Activated CD4-positive, alpha-beta T cell treated with anti-CD3 and anti-CD28 coated beads for 24 hours (primary cell): ENCODE results near the gene AGBL1.

Experiments used
- DNase-seq, 2 donors: peaks; one replicate each; pipeline ENCODE4 v3.0.0-alpha.2; 2020; ENCODE audit warnings: low read depth in 2 of 2

AGBL1 gene

DNA sequence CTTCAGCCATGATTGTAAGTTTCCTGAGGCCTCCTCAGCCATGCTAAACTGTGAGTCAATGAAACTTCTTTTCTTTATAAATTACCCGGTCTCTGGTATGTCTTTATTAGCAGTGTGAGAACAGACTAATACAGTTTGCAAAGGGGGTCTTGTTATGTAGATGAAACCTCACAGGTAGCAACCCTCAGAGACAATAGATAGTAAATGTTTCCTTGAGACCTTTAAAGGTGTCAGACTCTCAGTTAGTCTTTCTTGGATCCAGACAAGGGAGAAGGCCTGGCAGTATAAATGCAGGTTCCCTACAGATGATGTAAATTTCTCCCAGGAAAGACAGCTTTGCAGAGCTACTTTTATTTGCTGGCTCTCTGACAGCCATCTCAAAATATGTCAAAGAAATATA lies 510.8 kb downstream of the AGBL1 start:
- no peak for DNase-seq

DNA sequence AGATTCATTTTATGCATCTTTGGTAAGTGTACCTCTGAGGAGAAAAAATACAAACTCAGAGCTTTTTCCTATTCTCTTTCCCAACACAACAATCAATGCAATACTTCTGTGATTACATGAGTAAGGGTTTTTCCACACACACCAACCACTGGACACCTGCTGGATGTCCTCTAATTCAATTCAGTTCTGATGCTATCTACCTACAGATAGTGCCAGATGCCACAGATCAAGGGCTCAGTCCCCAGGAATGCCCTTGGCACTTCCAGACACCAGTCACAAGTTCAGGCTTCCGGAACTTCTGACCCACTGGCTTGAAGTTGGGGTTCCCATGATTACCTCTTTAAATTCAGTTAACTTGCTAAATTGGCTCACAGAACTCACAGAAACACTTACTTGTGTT lies 511.5 kb downstream of the AGBL1 start:
- no peak for DNase-seq

DNA sequence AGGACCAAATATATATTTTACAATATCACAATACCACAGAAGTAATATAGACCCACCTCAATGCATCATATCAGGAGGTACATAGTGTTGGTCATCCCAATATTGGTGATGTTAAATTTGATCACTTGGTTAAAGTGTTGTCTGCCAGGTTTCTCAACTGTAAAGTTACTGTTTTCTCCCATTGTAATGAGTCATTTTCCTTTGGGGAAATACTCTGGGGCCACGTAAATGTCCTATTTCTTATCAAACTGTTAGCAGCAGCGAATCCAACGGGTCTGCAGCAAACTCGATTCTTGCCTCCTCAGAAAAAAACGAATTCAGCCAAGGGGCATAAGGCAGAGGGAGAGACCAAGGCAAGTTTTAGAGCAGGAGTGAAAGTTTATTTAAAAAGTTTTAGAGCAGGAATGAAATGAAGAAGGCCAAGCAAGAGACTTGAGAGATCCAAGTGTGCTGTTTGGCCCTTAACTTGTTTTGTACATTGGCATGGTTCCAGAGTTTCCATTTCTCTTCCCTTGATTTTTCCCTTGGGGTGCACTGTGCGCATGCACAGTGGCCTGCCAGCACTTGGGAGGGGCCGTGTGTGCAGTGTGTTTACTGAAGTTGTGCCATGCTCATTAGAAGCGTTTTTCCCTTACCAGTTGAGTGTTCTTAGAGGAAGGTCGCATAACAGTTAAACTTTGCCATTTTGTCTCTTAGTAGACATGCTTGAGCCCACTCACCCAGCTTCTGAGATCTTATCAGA lies 512.5 kb downstream of the AGBL1 start:
- no peak for DNase-seq

DNA sequence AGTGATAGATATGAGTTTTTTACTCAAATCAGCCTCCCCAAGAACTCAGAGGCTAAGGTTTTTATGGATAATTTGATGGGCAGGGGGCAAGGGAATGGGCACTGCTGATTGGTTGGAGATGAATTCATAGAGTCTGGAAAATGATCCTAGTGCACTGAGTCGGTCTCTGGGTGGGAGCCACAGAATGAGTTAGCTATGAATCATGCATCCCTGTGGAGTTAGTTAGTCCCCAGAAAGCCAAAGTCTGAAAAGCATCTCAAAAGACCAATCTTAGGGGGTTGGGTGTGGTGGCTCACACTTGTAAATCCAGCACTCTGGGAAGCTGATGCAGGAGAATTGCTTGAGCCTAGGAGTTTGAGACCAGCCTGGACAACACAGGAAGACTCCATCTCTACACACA lies 516.1 kb downstream of the AGBL1 start:
- DNase-seq, result no peak

DNA sequence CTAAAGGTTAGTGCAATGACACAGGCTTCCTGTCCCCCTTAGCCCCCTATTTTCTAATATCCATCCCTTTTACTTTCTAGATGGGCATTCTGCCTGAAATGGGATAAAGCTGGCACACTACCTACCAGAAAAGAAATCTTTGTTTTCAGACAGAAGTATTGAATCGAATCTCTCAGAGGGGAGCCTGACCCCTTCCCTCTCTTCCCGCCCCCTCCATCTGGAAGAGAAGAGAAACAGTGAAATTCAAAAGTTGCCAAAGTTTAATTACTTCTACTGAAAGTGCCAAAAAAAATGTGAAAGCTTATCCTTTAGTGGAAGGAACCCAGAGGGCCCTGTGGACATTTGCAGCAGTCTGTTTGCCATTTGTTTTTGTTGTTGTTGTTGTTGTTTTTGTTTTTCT lies 523.8 kb downstream of the AGBL1 start:
- DNase-seq, result no peak

DNA sequence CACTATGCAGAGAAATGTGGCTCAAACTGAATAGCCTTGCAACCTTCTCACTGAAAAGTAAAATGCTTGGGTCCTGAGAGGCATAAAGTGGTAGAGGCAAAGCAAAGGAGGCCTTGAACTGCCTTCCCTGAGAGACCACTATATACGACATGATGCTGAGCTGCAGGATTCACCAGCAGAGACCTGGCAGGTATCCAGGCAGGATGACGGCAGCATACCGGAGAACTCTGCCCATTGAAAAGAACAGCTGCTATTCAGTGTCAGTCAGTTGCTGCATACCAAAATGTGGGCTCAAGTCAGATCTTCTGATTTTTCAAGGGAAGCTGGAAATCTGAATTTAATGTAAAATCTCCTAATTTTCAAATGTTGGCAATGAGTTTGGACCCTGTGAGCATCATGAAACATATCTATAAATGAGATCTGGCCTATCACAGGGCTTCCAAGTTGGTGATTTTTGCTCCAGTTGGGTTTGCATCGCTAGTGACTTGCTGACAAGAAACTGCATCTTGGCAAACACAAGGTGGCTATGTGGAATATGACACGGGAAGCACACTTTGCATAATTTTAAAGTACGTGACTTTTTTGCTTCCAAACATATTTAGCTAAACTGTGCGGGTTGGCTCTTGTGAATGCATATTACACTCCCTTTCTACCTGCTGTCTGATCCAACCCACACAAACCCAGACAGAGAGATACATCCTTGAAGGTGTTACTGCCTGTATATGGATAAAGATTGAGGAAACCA lies 529.0 kb downstream of the AGBL1 start:
- DNase-seq, result no peak

DNA sequence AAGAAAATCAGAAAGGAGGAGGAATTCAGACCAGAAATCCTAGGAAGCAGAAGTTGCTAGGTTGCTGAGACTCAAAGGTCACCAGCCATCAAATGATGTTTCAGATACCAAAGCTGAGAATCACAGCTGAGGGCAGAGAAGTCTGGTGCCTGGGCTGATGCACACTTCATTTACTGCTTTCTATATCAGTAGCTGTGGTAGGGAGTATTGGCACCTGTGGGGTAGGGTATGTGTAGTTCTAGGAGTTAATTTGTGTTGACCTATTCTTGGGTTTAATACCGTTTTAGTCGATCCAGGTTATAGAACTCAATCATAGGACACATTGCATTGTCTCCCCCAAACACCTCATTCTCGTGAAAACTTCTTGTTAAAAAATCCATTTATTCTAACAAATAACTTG lies 529.6 kb downstream of the AGBL1 start:
- DNase-seq, result no peak

DNA sequence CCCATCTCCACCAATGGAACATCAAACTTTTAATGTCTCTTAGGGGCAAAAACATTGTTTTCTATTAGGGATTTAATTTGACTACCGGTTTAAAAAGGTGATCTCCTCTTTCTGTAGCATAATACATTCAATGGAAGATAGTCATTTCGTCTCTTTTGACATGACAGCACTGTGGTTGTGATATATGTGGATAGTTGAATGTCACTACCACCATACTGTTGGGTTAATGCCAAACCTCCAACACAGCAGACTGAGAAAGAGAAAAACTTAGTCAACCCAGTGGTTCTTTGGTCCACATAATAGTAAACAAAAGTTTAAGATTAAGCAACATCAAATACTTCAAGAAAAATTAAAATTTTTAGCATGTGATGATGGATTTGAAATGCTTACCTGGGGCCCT lies 530.4 kb downstream of the AGBL1 start:
- DNase-seq, result no peak

DNA sequence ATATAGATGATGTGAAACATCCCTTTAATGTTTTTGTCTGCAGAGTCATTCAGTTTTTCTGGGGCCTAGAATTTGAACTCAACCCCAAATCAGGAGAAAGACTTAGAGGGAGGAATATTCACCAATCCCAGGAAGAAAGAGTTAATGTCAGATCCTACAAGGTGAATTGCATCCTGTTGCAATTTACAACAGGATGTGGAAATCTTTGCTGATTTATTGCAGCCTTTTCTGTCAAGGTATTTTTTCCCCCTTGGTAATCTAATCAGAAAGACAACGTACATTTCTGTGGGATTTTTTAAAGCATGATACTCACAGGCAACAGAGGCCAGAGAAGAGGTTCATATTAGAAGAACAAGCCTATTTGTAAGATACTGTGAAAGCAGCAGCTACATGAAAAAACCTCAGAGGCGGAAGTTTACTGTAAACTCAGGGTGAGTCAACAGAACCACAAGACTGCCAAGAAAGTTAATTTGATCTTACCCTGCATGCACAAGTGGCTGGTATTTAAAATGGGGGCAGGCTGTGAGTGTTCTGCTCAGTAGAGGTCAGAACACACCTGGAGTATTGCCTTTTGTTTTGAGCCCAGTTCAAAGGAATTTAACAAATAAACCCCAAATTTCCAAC lies 531.9 kb downstream of the AGBL1 start:
- DNase-seq, result no peak

DNA sequence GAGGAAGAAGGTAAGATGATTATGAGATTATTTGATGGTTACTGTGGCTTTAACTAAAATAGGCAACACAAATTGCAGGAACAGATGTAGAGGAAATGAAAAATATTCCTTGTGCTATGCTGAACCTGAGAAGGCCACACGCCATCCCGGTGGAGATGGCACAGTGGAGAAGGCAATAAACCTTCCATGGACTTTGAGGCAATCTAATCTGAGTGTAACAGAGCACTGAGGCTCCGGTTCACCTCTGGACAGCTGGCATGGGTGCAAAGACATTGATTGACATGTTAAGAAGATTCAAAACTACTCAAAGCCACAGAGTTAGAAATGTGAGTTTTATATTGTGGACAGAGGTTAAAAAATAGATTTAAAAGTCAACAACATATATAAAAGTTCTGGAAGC lies 535.7 kb downstream of the AGBL1 start:
- DNase-seq, result no peak

DNA sequence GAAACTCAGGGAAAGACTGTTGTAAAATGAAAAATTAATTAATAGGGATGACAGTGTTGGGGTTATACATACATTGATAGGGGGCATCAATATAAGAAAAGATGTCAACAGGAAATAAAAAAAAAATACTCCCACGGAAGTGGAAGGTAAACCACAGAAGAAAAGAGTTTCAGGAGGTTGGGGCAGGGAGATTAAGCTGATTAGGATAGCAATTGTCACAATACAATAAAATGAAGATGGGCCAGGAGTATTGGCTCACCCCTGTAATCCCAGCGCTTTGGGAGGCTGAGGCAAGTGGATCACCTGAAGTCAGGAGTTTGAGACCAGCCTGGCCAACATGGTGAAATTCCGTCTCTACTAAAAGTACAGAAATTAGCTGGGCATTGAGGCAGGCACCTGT lies 536.1 kb downstream of the AGBL1 start:
- DNase-seq, result no peak

DNA sequence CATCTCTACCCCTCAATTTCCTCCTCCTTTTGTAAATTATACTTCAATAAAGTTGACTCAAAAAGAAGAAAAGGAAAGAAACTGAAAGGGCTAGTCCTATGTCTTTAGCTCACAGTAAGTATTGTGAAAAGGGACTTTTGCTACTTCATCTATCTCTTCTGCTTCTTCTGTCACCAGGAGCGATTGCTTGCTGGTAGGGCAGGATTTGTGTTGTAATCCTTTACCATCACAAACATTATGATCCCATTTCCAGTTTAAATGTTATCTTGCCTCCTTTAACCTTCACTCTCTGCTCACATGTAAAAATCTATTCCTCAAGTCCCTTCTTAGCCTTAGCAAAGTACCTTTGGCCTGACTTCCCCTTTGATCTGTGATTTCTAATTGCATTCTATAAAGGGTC lies 537.1 kb downstream of the AGBL1 start:
- no peak for DNase-seq

DNA sequence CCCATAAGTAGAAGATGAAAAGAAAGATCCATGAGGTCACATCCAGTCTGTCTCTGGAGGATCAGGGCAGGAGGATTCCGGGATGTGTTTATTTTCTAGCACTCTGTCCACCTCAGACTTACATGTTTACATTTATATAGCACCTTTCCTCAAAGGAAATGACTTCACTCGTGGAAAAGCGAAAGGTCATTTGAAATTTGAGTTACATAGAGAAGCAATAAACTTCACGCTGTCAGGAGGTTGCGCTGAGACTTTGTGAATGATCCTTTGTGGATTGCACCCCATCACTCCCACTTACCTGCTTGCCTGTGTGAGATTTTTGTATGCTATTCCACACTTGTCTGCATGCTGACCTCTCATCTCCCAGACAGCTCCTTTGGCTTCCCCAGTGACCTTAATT lies 540.5 kb downstream of the AGBL1 start:
- no peak for DNase-seq

DNA sequence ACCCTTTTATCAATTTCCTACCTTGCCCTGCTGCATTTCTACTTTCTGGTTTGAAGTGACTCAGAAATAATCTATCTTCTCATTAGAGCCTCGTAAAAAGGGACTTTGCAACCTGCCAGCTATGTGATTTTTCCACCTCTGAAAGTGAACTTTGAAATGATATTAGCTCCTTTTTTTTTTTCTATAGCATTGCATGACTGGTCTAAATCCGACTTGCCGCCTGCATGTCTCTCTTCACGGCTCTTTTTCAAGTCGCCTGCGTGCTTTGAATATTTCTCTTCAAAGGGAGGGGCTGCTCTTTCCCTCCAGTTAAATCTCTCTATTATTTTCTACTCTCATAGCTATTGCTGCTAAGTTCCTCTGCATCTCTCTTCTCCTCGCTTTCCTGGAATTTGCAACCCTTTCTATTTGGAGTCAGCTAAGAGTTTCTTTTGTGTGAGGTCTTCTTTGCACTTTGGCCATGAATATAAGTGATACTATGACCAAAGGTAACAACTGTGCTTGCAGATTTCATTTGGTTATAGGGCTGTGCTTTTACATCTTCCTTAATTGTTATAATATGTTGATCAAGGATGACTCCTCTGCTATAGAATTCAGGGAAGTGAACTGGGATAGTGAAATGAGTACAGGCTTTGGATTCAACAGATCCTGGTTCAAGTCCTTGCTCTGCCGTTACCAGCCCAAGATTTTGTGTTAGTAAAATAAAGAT lies 541.1 kb downstream of the AGBL1 start:
- no peak for DNase-seq

DNA sequence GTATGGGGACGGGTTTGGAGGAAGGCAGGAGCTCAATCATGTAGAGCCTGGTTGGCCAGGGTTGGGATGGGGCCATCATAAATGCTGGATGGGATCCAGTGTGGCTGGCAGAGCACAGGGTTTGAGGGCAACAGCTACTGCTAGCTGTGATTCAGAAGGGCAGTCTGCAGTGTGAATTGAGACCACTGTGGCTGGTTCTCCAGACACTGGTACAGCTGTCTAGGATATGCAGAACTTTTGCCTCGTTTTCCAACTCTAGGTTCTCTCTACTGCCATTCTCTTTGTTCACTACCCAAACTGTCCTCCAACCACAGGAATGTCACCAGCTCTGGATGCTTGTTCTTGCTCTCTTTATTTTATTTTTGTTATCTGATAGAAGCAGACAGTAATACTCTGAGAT lies 543.6 kb downstream of the AGBL1 start:
- no peak for DNase-seq

DNA sequence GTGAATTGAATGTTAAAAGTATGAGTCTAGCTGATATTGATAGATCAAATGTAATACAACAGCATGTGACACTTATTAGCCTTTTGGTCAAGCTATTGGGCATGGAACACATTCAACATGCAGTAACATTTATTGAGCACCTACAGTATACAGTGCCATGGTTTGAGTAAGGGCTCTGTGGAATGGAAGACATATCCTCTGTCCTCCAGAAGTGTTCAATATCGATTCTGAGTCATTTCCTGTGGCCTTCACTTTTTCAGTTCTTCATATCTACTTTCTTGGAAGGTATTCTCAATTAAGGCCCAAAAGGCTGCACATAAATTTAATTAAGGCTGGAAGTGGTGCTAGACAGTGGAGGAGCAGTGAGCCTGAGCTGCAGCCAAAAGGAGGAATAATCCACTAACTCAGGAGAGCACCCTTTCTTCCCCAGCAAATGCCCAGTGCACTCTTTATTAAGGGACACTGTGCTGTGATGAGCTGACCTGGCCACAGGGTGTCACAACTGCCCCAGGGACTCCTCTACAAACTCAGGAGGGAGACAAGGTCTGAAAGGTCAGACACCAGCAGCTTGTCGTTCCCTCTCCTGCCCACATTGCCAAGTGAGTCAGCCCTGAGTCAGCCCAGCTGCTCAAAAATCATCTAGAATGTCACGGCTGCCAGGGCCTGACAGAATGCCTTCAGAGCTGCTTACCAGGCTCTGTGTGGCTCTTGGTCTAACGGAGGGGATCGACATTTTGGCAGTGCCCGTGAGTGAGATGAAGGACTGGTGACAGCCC lies 544.8 kb downstream of the AGBL1 start:
- peak; percentile 71 to 75 for DNase-seq

DNA sequence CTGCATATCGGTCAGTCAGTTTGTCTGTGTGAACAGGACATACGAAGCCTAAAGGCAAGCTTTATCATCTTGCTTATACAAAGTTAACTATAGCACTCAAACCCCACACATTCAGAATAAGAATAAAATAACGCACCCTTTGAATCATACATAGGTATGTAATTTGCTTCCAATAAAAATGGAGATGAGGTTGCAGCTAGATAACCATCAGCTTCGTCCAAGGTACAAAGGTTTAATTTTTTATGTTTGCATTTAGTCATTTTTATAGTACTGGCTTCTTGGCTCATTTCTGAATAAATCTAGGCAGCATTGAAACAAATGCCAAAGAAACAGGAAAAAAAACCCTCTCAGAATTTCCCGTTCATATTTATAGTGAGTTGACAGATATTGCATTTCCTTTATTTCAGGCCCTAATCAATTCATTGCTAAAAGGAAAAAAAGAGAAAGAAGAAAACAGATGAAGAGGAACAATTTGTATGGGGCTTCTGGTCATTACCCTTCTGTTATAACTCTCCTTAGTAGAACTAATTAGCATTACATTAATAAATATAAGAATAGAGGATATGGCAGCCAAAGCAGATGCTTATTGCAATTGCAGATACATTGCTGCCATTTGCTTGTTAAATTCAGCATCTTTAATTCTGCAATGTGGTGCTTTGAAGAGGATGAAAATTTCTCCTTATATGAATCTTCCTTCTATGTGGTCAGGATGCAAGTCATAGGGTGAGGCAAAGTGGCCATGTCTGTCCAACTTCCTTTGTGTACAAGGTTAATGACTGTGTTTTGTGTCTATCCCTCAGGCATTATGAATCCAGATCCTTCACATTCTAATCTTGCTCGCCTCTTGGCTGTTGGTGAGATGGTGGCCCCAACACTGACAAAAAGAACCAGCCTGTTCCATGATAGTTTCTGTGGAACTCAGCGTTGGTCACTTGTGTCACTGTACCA lies 550.0 kb downstream of the AGBL1 start:
- no peak for DNase-seq

DNA sequence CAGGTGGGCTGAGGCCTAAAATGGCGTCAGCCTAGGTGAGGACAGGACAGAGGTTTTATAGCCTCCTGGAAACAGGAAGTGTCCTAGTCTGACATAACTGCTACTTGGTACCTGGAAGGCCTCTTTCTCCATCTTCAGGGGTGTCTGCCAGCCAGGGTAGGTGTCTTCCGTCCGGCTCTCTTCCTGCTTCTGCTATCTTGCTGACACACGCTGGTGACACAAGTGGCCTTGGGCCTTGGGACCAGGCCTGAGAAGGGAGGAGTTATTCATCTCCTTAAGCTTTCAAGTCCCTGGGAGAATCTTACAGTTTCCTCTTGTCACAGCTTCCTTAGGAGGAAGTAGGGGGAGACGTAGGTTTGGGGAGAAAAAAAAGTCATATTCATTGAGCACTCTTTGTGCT lies 551.3 kb downstream of the AGBL1 start:
- DNase-seq, result no peak

DNA sequence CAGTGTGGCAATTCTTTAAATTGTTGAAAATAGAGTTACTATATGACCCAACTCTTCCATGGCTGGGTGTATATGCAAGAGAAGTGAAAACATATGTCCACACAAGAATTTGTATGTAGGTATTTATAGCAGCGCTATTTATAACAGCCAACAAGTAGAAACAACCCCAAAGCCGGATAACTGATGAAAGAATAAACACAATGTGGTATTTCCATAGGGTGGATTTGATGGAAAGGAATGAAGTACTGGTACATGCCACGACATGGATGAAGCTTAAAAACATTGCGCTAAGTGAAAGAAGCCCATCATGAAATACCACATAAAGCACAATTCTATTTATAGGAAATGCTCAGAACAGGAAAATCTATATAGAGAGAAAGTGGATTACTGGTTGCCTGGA lies 554.5 kb downstream of the AGBL1 start:
- no peak for DNase-seq

DNA sequence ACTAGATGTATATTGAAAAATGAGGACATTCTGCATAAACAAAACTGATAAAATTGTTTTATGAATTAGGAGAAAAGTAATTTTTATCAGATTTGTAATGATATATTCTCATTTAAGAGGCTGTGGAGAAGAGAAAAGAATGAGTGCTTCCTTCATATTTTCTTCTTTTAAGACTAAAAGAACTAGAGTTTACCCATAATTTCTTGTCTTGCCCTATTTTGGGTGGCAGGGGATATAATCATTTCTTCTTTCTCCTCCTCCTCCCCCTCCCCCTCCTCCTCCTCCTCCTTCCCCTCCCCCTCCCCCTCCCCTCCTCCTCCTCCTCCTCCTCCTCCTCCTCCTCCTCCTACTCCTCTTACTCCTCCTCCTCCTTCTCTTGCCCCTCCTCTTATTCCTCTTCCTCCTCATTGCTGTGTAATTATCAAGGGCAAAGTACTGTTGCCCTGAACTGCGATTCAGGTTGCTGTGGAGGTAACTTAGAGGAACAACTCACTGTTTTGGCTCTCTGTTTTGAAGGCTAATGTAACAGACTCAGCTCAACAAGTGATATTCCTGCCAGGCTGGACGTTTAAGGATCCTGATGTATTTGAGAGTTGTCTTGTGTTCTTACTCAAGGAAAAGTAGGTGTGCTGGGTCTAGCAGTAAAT lies 555.4 kb downstream of the AGBL1 start:
- DNase-seq, result no peak
